Myocyte (in vitro differentiated cells): ENCODE data around the gene GUK1. TPM values are rescaled to one million over a fixed set of nuclear protein-coding genes. Genes with fewer than 3 reads are reported as not detected.
A peak's percentile ranks its signal among the peaks of the same experiment; 100 is the strongest.

Experiments used
- DNase-seq: peaks from one replicate; pipeline ENCODE4 v3.0.0-alpha.2; 2012; ENCODE audit warnings: low read depth
- polyA plus RNA-seq: library from polyadenylated mRNA; unstranded; fragments of >200 nt; gene quantifications from one replicate; pipeline ENCODE4 v1.2.1, GENCODE V29; 2012; ENCODE audit warnings: missing spikeins
- total RNA-seq: library from RNA; depleted of rRNA; stranded (reverse); fragments of >200 nt; gene quantifications from 2 replicates; pipeline ENCODE4 v1.2.3, GENCODE V29; 2014

Gene GUK1, protein sequence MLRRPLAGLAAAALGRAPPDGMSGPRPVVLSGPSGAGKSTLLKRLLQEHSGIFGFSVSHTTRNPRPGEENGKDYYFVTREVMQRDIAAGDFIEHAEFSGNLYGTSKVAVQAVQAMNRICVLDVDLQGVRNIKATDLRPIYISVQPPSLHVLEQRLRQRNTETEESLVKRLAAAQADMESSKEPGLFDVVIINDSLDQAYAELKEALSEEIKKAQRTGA
- 200 and 214 TPM in 2 replicates for total RNA-seq
- polyA plus RNA-seq: 336 TPM

DNA sequence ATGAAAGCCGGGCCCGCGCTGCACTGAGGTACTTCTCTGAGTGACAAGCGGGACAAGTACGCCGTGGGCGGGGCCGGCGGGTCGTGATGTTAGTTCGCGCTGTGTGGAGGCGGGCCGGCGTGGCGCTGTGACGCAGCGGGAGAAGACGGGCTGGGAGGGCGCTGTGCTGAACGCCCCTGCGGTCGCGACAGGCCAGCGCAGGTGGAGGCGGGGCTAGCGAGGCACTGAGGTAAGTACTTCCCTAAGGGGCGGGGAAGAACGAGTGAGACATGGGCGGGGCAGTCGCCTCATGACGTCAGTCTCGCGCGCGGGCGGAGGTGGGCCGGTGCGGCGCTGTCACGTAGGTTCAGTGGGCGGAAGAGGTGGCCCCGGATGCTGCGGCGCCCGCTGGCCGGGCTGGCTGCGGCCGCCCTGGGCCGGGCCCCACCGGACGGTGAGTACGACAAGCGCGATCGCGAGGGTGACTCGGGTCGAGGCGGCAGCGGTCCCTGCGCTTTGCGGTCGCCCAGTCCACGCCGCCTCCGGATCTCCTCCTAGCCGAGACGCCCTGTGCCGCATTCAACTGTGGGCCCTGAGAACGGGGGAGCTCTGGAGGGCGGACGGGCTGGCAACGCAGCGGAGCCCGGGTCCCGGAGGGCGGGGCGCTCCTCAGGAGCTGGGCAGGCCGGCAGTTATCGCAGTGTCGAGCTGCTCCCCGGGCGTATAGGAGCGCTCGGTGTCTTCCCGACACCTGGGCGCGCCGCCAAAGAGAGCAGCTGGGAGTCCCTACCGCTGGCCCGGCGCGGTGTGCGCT, at the start of gene GUK1:
Gene GUK1 (plus strand): TSS at position 349 of the 793 bp plus-strand sequence. CDS start 24 bp downstream, at position 373.
- DNase-seq: peak; percentile 97

GRCh38 chr1:228090613-228091081, 49.4 kb upstream of the GUK1 start:
- DNase-seq: peak; percentile 70

GRCh38 chr1:228091084-228091483, 49.0 kb upstream of the GUK1 start:
- DNase-seq: no peak

- DNase-seq: no peak
These were observed 47.6 kb upstream of the GUK1 start for GRCh38 chr1:228092342-228093049.

DNA sequence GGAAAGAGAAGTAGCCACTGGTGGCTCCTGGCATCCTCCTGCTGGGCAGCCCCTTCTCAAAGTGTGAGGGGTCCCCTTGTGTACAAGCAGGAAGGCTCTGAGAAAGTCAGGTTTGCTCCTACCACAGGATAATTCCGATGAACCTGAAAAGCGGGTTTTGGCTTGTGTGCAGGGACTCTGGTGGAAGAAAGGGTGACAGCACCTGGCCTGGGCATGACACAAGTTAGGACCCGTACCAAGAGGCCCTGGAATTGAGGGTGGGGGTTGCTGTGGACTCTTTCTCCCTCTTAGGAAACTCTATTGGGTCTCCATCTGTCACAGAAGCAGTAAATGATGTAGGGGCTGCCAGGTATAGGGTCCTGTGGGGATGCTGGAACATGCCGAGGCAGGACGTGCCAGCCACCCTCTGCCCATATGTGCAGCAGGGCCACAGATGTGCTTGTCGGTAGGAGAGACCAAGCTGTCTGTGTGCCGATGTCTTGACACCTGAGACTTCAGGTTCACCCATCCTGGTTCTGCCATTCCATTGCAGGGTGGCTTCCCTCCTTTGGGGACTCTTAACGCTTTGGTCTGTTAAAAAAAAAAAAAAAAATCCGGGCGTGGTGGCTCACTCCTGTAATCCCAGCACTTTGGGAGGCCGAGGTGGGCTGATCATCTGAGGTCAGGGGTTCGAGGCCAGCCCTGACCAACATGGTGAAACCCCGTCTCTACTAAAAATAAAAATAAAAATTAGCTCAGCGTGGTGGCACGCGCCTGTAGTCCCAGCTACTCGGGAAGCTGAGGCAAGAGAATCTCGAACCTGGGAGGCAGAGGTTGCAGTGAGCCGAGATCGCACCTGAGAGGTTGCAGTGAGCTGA, 46.8 kb upstream of the GUK1 start:
- no peak for DNase-seq

DNA sequence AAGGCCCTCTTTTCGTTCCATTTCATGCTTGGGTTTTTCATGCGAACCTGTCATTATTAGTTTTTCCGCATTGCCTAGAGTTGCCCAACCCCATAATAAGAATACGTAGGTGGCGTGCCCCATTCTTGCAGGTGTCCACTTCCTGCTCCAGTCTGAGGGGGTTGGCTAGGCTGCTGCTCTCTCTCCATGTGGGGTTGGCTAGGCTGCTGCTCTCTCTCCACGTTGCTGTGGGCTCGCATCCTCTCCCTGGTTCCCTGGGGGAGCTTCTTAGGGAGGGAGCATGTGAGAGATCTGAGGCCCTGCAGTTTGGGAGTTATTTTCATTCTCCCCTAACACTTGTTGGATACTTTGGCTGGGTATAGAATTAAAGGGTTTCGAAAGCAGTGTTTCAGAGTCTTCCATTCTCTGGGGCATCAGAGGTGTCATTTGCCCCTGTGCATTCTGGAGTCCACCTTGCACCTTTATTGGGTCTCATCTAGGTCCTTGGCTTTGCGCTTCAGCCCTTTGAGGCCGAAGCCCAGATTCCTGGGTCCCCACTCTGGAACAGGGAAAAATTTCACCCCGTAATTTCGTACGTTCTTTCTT, 45.6 kb upstream of the GUK1 start:
- DNase-seq: no peak

GRCh38 chr1:228095161-228095560, 44.9 kb upstream of the GUK1 start:
- no peak for DNase-seq

DNA sequence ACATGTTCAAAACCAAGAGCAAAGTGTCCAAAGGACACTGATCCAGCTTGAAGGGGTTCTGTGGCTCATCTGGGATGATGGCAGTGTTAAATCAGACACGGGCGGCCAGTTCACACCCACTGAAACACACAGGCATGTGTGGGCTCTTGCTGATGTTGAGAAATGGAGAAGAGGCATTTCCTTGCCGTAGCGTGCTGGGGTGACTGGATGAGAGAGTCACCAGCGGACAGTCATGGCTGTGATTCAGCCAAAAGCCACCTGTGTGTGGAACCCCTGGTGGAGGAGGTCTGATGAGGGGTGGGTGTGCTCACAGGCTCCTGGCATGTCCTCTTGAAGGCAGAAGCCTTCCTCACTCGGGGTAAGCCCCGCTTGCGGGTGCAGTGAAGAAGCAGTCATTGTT, 44.1 kb upstream of the GUK1 start:
- DNase-seq: no peak

DNA sequence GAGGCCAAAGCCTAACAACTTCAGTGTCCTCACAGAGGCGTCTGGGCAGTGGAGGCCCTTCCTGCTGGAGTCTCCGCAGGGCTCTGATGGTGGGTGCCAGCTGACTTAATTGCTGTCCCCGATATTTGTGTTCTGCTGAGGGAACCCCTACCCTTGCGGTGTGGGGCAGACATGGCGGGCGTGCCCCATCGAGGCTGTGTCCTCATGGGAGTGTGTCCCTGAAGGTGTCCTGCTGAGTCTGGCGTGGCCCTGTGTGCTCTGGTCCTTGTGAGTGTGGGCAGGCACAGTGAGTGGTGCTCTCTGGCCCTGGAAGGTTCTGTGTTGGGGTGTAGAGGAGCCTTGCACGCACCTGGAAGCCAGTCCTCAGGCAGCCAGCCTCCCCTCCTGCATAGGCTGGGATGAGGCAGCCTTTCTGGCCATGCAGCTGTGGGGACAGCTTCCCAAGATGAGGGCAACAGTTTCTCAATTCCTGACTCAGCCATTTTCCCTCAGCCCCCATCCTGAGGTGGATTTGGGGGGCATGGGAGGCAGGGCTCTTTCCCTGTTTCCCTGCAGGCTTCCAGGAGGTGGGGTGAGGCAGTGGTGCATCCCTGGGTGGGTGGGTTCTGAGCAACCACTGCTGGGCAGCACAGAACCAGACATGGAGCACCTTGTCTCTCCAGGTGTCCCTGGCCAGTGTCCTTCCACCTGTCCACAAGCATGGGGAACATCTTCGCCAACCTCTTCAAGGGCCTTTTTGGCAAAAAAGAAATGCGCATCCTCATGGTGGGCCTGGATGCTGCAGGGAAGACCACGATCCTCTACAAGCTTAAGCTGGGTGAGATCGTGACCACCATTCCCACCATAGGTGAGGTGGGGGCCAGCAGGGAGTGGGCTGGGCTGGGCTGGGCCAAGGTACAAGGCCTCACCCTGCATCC, 43.4 kb upstream of the GUK1 start:
- DNase-seq: no peak

DNA sequence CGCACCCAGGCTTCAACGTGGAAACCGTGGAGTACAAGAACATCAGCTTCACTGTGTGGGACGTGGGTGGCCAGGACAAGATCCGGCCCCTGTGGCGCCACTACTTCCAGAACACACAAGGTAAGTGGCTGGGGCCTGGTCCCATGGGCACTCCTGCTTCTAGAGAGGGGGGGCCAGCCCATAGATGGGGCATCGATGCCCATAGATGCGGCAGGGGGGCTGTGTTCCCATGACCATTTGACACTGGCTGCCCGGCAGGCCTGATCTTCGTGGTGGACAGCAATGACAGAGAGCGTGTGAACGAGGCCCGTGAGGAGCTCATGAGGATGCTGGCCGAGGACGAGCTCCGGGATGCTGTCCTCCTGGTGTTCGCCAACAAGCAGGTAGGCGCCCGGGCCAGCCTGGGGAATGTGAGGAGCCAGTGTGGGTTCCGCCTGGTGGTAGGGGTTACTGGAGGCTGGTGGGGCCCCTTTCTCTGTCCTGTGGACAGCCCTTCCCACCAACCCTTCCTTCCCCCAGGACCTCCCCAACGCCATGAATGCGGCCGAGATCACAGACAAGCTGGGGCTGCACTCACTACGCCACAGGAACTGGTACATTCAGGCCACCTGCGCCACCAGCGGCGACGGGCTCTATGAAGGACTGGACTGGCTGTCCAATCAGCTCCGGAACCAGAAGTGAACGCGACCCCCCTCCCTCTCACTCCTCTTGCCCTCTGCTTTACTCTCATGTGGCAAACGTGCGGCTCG, 42.6 kb upstream of the GUK1 start:
- no peak for DNase-seq

- no peak for DNase-seq
These were observed 41.7 kb upstream of the GUK1 start for GRCh38 chr1:228098323-228098931.

DNA sequence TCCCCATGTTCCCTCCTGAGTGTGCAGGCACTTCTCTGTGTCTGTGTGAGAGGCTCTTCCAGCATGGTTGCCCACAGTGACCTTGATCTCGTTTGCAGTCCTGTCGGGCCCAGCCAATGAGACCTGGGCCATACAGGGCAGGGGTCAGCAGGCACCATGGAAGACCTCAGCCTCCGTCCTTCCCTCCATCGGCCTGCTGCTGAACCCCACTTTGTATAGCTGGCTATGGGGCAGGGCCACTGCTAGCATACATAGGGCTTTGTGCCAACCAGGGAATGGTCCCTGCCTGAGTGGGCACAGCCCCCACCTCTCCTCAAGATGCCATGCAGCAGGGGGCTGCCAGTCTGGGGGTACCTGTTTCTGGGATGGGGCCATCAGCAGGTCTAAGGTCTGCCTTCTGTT, 40.7 kb upstream of the GUK1 start:
- no peak for DNase-seq

- no peak for DNase-seq
These were observed 39.1 kb upstream of the GUK1 start for GRCh38 chr1:228100822-228101613.

GRCh38 chr1:228101614-228101993, 38.5 kb upstream of the GUK1 start:
- no peak for DNase-seq

GRCh38 chr1:228101994-228102790, 37.9 kb upstream of the GUK1 start:
- no peak for DNase-seq

GRCh38 chr1:228102791-228103620, 37.1 kb upstream of the GUK1 start, which contains the start of gene C1orf35:
C1orf35 (minus strand) TSS chr1:228103325; CDS start chr1:228103227, 98 bp downstream.
- peak; percentile 92 for DNase-seq
